Esophagus (tissue), 2 donors: ENCODE data around the gene NECTIN2. TPM values are rescaled to one million over a fixed set of nuclear protein-coding genes. Genes with fewer than 3 reads are reported as not detected.
"Not testable (repeated sequence)": the region's sequence is repeated elsewhere in the genome, so short reads cannot be mapped to it uniquely, and the experiment has no call there.

Experiments
- H3K27ac ChIP-seq, 2 donors: one replicate each; pipeline ENCODE4 v1.5.1; 2013; ENCODE audit warnings: low read depth in 2 of 2, mild to moderate bottlenecking in 2 of 2, inconsistent platforms in 1 of 2, low read length in 1 of 2, moderate library complexity in 1 of 2
- H3K27me3 ChIP-seq, 2 donors: one replicate each; pipeline ENCODE4 v1.6.1; 2013; ENCODE audit warnings: low read length in 2 of 2, control low read depth in 1 of 2, mild to moderate bottlenecking in 1 of 2; ENCODE audit not compliant: insufficient read depth in 2 of 2, control insufficient read depth in 1 of 2
- H3K36me3 ChIP-seq, 2 donors: one replicate each; pipeline ENCODE4 v1.6.1; 2013; ENCODE audit warnings: low read length in 1 of 2; ENCODE audit not compliant: control insufficient read depth in 2 of 2, insufficient read depth in 2 of 2
- H3K4me1 ChIP-seq, 2 donors: one replicate each; pipeline ENCODE4 v1.6.1; 2013; ENCODE audit warnings: low read length in 1 of 2; ENCODE audit not compliant: control insufficient read depth in 2 of 2, insufficient read depth in 2 of 2
- H3K4me3 ChIP-seq, 2 donors: one replicate each; pipeline ENCODE4 v1.5.1; 2013; ENCODE audit warnings: low read length in 2 of 2, mild to moderate bottlenecking in 2 of 2, low read depth in 1 of 2, moderate library complexity in 1 of 2
- H3K9me3 ChIP-seq, 2 donors: one replicate each; pipeline ENCODE4 v1.6.1; 2013; ENCODE audit warnings: mild to moderate bottlenecking in 2 of 2, low read depth in 1 of 2, low read length in 1 of 2, moderate library complexity in 1 of 2; ENCODE audit not compliant: control insufficient read depth in 2 of 2, insufficient read depth in 1 of 2
- WGBS, 2 donors: extraction: QIAGEN DNeasy Blood & Tissue Kit; methylation state at CpG; one replicate each; pipeline ENCODE4 v1.1.7; 2013; 5-methylcytosine and 5-hydroxymethylcytosine counted together
- polyA plus RNA-seq, 2 donors: library from polyadenylated mRNA; stranded (reverse); fragments of 200-250 nt; gene quantifications; one replicate each; pipeline ENCODE4 v1.2.3, GENCODE V29; 2013
- donor health status: healthy with polysubstance abuse.
- donor health status: Bipolar disorder and iron deficiency.

NECTIN2 gene
- polyA plus RNA-seq, 2 donors = 58.7 to 60.9 TPM

GRCh38 chr19:44903216-44903601 is 57.1 kb downstream of the NECTIN2 start:
- H3K36me3 ChIP-seq = peaks cover 9 to 24% of the 10 kb centered on the region in 2 donors

GRCh38 chr19:44903602-44904425 is 57.7 kb downstream of the NECTIN2 start:
- Histone ChIP-seq H3K27me3 (peaks cover 0 to 3% of the 10 kb centered on the region in 2 donors), H3K4me1 (peaks cover 0 to 11% of the 10 kb centered on the region in 2 donors), H3K27ac (no peak overlapping the region), H3K9me3 (no peaks in the 10 kb centered on the region), H3K36me3 (peaks cover 9 to 24% of the 10 kb centered on the region in 2 donors), H3K4me3 (no peak overlapping the region)
- WGBS, 2 donors = 15% methylated on average over 24 of the region's 24 CpGs

More at GRCh38 chr19:44903216-44903601, 57.1 kb downstream of the NECTIN2 start:
- Histone ChIP-seq H3K4me1 (peaks cover 0 to 11% of the 10 kb centered on the region in 2 donors), H3K4me3 (no peak overlapping the region), H3K9me3 (no peaks in the 10 kb centered on the region), H3K27ac (no peak overlapping the region), H3K27me3 (peaks cover 0 to 3% of the 10 kb centered on the region in 2 donors)
- 74% methylated on average over 11 to 15 of the region's 15 CpGs for WGBS, 2 donors

- WGBS, 2 donors = 52 to 57% methylated on average over 12 of the region's 12 CpGs
- no peak overlapping the region for H3K4me3 ChIP-seq
- no peak overlapping the region for H3K27ac ChIP-seq
- peaks cover 0 to 11% of the 10 kb centered on the region in 2 donors for H3K4me1 ChIP-seq
- no peaks in the 10 kb centered on the region for H3K9me3 ChIP-seq
- peaks cover 0 to 3% of the 10 kb centered on the region in 2 donors for H3K27me3 ChIP-seq
- H3K36me3 ChIP-seq = peaks cover 9 to 24% of the 10 kb centered on the region in 2 donors
These were observed 58.4 kb downstream of the NECTIN2 start for GRCh38 chr19:44904426-44904994.

- Histone ChIP-seq H3K36me3 (peaks cover 6 to 15% of the 10 kb centered on the region in 2 donors), H3K27me3 (peaks cover 0 to 3% of the 10 kb centered on the region in 2 donors), H3K4me1 (peaks cover 0 to 11% of the 10 kb centered on the region in 2 donors), H3K27ac (no peak within 1 kb of the TSS), H3K4me3 (peak within 1 kb of the TSS in 1 of 2 donors; percentile 4), H3K9me3 (no peaks in the 10 kb centered on the region)
- 1 to 5% methylated on average over 20 of the region's 20 CpGs for WGBS, 2 donors
These were observed 59.5 kb downstream of the NECTIN2 start, which contains the start of gene APOE for GRCh38 chr19:44905437-44906160. Gene APOE (plus strand): TSS chr19:44905796. CDS start chr19:44906625, 829 bp downstream.

- no peak overlapping the region for H3K4me3 ChIP-seq
- H3K4me1 ChIP-seq = peaks cover 0 to 12% of the 10 kb centered on the region in 2 donors
- peaks cover 0 to 3% of the 10 kb centered on the region in 2 donors for H3K27me3 ChIP-seq
- H3K36me3 ChIP-seq = peaks cover 0 to 4% of the 10 kb centered on the region in 2 donors
- no peaks in the 10 kb centered on the region for H3K9me3 ChIP-seq
- WGBS, 2 donors = 92 to 93% methylated on average over 12 of the region's 12 CpGs
- no peak overlapping the region for H3K27ac ChIP-seq
These were observed 61.5 kb downstream of the NECTIN2 start for GRCh38 chr19:44907613-44908012.

GRCh38 chr19:44908074-44908835 is 62.2 kb downstream of the NECTIN2 start:
- Histone ChIP-seq H3K9me3 (no peaks in the 10 kb centered on the region), H3K4me3 (no peak overlapping the region), H3K4me1 (peaks cover 0 to 12% of the 10 kb centered on the region in 2 donors), H3K36me3 (no peaks in the 10 kb centered on the region), H3K27me3 (peaks cover 0 to 3% of the 10 kb centered on the region in 2 donors), H3K27ac (no peak overlapping the region)
- WGBS, 2 donors = 93 to 95% methylated on average over 46 of the region's 46 CpGs

GRCh38 chr19:44908836-44909261 is 62.8 kb downstream of the NECTIN2 start:
- Histone ChIP-seq H3K4me3 (no peak overlapping the region), H3K4me1 (peaks cover 0 to 12% of the 10 kb centered on the region in 2 donors), H3K27me3 (peaks cover 0 to 3% of the 10 kb centered on the region in 2 donors), H3K36me3 (no peaks in the 10 kb centered on the region), H3K27ac (no peak overlapping the region), H3K9me3 (no peaks in the 10 kb centered on the region)
- 96 to 97% methylated on average over 42 to 44 of the region's 44 CpGs for WGBS, 2 donors

GRCh38 chr19:44909775-44910174 is 63.7 kb downstream of the NECTIN2 start:
- Histone ChIP-seq H3K36me3 (no peaks in the 10 kb centered on the region), H3K4me1 (peaks cover 0 to 16% of the 10 kb centered on the region in 2 donors), H3K27me3 (peaks cover 0 to under 1% of the 10 kb centered on the region in 2 donors), H3K9me3 (no peaks in the 10 kb centered on the region), H3K4me3 (no peak overlapping the region), H3K27ac (no peak overlapping the region)
- 91% methylated on average over 5 of the region's 5 CpGs for WGBS, 2 donors

GRCh38 chr19:44911896-44912295 is 65.8 kb downstream of the NECTIN2 start:
- 92 to 93% methylated on average over 6 of the region's 6 CpGs for whole genome bisulfite sequencing, 2 donors
- not testable (repeated sequence) for H3K9me3 ChIP-seq, H3K4me1 ChIP-seq, H3K36me3 ChIP-seq, H3K27ac ChIP-seq, H3K4me3 ChIP-seq, H3K27me3 ChIP-seq
